HL-60 (cell line): ENCODE results near the gene SARNP.

Experiments
- DNase-seq, 2 experiments: peaks; one replicate each; pipeline ENCODE4 v3.0.0-alpha.2; 2010 to 2020; ENCODE audit warnings: low read depth in 1 of 2, low spot score in 1 of 2
- H3K27ac ChIP-seq: fragments of 250-450 bp; sonication (Bioruptor Pico); replicated peaks from 2 replicates; pipeline ENCODE4 v1.5.1; 2020; ENCODE audit warnings: mild to moderate bottlenecking, moderate library complexity
- H3K27me3 ChIP-seq: fragments of 250-450 bp; sonication (Bioruptor Pico); 2 replicates; pipeline ENCODE4 v1.5.1; 2021; ENCODE audit warnings: mild to moderate bottlenecking, moderate library complexity; ENCODE audit not compliant: insufficient read depth, poor library complexity, severe bottlenecking
- H3K4me3 ChIP-seq: replicated peaks from 2 replicates; pipeline ENCODE4 v1.5.1; 2011; ENCODE audit warnings: mild to moderate bottlenecking, control low read depth, low read length; ENCODE audit not compliant: insufficient read depth
- GABPA ChIP-seq: IDR thresholded peaks from 2 replicates; pipeline ENCODE4 v1.6.1; 2012; ENCODE audit warnings: low read depth
- POLR2AphosphoS5 ChIP-seq: IDR thresholded peaks from 2 replicates; pipeline ENCODE4 v1.6.1; 2012; ENCODE audit warnings: low read depth
- SPI1 ChIP-seq: IDR thresholded peaks from 2 replicates; pipeline ENCODE4 v1.6.1; 2012; ENCODE audit warnings: low read depth, mild to moderate bottlenecking, borderline replicate concordance
- TF ChIP-seq, protein P1 (sequence below): IDR thresholded peaks from 2 replicates; pipeline ENCODE4 v1.6.1; 2012; ENCODE audit warnings: low read depth; ENCODE audit not compliant: insufficient replicate concordance
- TF ChIP-seq, protein P2 (sequence below): IDR thresholded peaks from one replicate; pipeline ENCODE4 v1.5.1; 2011; ENCODE audit warnings: low read length, control low read depth, inconsistent platforms; ENCODE audit not compliant: insufficient read depth

SARNP gene

GRCh38 chr12:55712700-55713415 is 104.7 kb downstream of the SARNP start:
- no peaks in the 10 kb centered on the region for H3K27me3 ChIP-seq
- H3K27ac ChIP-seq: no peak overlapping the region
- TF ChIP-seq SPI1: no peak
- TF ChIP-seq, protein P1, sequence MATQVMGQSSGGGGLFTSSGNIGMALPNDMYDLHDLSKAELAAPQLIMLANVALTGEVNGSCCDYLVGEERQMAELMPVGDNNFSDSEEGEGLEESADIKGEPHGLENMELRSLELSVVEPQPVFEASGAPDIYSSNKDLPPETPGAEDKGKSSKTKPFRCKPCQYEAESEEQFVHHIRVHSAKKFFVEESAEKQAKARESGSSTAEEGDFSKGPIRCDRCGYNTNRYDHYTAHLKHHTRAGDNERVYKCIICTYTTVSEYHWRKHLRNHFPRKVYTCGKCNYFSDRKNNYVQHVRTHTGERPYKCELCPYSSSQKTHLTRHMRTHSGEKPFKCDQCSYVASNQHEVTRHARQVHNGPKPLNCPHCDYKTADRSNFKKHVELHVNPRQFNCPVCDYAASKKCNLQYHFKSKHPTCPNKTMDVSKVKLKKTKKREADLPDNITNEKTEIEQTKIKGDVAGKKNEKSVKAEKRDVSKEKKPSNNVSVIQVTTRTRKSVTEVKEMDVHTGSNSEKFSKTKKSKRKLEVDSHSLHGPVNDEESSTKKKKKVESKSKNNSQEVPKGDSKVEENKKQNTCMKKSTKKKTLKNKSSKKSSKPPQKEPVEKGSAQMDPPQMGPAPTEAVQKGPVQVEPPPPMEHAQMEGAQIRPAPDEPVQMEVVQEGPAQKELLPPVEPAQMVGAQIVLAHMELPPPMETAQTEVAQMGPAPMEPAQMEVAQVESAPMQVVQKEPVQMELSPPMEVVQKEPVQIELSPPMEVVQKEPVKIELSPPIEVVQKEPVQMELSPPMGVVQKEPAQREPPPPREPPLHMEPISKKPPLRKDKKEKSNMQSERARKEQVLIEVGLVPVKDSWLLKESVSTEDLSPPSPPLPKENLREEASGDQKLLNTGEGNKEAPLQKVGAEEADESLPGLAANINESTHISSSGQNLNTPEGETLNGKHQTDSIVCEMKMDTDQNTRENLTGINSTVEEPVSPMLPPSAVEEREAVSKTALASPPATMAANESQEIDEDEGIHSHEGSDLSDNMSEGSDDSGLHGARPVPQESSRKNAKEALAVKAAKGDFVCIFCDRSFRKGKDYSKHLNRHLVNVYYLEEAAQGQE: no peak
- no peak for TF ChIP-seq GABPA
- TF ChIP-seq, protein P2, sequence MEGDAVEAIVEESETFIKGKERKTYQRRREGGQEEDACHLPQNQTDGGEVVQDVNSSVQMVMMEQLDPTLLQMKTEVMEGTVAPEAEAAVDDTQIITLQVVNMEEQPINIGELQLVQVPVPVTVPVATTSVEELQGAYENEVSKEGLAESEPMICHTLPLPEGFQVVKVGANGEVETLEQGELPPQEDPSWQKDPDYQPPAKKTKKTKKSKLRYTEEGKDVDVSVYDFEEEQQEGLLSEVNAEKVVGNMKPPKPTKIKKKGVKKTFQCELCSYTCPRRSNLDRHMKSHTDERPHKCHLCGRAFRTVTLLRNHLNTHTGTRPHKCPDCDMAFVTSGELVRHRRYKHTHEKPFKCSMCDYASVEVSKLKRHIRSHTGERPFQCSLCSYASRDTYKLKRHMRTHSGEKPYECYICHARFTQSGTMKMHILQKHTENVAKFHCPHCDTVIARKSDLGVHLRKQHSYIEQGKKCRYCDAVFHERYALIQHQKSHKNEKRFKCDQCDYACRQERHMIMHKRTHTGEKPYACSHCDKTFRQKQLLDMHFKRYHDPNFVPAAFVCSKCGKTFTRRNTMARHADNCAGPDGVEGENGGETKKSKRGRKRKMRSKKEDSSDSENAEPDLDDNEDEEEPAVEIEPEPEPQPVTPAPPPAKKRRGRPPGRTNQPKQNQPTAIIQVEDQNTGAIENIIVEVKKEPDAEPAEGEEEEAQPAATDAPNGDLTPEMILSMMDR: no peak
- TF ChIP-seq POLR2AphosphoS5: no peak
- H3K4me3 ChIP-seq: no peak overlapping the region
- no peak for DNase-seq

- Histone ChIP-seq H3K4me3 (no peak overlapping the region), H3K27ac (no peak overlapping the region), H3K27me3 (peaks cover 6% of the 10 kb centered on the region)
- no peak for TF ChIP-seq POLR2AphosphoS5
- TF ChIP-seq GABPA: no peak
- DNase-seq: no peak
Observed at GRCh38 chr12:55711786-55712553, 105.6 kb downstream of the SARNP start.

DNA sequence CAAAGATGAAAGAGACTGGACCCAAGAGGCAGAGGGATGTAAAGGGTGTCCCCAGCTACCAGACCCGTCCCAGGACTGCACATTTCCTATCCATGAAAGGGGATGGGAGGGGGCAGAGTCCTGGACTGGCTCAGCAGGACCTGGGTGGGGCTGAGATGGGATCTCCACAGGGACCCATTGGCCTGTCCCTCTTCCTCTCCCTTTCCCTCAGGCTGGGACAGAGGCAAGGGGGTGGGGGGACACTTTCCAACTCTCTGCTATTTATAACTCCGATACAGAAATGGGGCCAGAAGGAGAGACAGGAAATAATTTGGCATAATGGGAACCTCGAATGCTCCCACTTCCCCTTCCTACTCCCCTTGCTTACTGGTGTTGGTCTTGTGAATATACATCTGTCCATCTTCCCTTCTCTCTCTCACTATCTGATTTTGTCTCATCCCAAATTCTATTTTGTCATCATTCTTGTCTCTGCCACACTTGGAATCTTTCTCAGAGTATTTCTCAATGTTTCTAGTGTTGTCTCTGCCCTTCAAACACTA is 108.8 kb downstream of the SARNP start:
- Histone ChIP-seq H3K27me3 (peaks cover 8% of the 10 kb centered on the region), H3K27ac (no peak overlapping the region), H3K4me3 (no peak overlapping the region)
- no peak for DNase-seq
- peak; percentile 84 for TF ChIP-seq SPI1
- no peak for TF ChIP-seq GABPA

DNA sequence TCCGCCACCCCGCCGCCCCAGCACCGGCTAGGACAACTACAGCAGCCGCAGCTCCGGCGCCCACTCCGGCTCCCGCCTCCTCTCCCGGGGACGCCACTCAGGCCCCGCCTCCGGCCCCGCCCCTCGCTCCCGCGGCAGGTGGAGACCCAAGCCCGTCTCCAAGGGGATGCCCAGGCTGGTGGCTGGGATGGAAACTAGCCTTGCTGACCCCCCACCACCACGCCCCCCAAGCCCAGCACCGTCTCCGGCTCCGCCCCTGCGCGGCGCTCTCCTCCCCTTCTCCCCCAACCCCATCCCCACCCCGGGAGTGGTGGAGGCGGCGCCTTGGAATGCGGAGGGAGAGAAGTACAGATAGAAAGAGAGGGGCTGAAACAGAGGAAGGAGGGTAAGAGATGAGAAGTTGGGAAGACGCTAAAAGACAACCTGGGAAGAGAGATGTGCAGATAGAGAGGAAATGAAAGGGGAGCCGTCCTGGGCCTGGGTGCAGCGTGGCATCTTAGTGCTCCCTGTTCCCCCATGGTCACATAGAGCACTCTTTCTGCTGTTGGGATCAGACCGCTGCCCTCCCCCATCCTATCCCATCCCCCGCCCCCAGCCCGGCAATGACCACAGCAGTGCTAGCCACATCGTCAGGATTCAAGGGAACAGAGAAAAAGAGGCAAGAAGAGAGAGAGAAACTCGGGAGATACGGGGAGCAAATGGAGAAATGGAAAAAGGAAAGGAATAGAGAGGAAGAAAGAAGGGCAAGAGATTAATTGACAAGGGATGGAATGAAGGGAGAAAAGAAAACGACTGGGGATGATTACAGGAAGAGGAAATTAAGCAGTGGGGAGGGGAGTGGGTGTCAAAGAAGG is 109.5 kb downstream of the SARNP start, which contains the start of gene ITGA7:
ITGA7 (minus strand) TSS at position 64 of the 854 bp plus-strand sequence. CDS start 222 bp downstream, outside the sequence.
- no peak for DNase-seq
- Histone ChIP-seq H3K27ac (no peak within 1 kb of the TSS), H3K4me3 (peak within 1 kb of the TSS; percentile 66), H3K27me3 (peaks cover 8% of the 10 kb centered on the region)
- no peak for TF ChIP-seq SPI1
- TF ChIP-seq, protein P1: no peak
- TF ChIP-seq POLR2AphosphoS5: no peak
- no peak for TF ChIP-seq GABPA
- TF ChIP-seq, protein P2: no peak
